NCI-H2196 (cell line): ENCODE measurements around the gene BAG3.
"Not testable (repeated sequence)": the region's sequence is repeated elsewhere in the genome, so short reads cannot be mapped to it uniquely, and the experiment has no call there.

ENCODE experiments used
- DNase-seq: peaks from one replicate; lab custom pipeline; 2025; ENCODE audit not compliant: unreplicated experiment; lab: John Stamatoyannopoulos, UW

Gene BAG3

GRCh38 chr10:119689016-119689580 lies 37.9 kb downstream of the BAG3 start:
- DNase-seq: no peak

DNA sequence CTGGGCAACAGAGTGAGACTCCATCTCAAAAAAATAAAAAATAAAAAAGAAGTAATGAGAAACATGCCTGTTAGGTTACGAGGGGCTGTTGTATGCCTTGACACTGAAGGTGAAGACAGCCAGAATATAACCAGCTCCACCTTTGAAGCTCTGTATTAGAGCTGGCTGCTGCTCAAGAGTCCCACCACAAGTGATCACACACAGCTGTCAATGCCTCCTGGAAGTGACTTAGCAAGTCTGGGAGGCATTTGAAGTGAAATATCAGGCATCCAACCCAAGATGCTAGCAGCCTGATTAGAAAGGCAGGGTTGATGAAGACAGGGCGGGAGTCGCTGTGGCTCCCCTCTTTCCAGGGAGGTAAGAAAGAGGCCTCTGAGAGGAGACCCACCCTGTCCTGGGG lies 40.5 kb downstream of the BAG3 start:
- DNase-seq: no peak

DNA sequence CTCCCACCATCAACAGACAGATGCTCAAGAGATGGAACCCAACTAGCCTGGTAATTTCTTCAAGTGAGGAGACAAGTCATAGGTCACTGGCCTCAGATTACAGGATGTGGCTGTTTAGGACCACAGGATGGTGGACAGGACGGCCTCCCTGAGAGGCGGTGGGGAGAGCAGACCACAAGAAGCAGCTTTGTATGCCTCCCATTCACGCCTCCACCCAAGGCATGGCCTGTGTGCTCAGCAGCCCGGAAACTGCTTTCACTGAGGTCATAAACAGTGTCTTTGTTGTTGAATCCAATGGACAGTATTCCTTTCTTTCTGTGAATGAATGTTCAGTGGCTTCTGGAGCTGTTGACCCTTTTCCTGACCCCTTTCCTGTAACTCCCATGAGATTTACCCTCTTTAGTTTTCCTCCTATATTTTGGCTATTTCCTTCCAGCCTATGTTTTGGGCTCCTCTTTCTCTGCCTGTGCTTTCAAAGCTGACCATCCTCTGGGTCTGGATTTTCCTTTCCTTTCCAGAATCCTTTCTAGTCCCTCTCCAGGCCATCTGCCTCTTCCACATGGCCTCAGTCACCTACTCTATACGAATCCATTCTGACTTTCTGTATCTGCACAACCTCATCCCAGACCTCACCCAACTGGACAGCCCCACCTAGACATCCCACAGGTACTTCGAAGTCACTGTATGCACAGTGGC lies 42.2 kb downstream of the BAG3 start:
- no peak for DNase-seq

DNA sequence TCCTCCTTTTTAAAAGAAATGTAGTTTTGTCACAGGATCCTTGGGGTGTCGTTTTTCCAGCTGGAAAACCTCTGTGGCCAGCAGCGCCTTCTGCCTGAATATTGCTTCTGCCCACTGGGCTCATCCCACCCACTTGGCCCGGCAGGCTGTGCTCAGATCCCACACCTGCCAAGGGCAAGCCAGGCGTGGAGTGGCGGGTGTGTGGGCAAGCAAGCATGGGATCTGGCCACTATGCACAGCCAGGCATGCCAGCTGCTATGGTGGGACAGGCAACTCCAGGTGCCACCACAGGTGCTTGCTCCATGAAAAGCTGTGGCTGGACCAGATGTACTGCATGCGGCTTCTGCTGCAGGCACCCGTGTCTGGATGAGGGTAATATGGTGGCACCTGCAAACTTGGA lies 43.4 kb downstream of the BAG3 start:
- no peak for DNase-seq

DNA sequence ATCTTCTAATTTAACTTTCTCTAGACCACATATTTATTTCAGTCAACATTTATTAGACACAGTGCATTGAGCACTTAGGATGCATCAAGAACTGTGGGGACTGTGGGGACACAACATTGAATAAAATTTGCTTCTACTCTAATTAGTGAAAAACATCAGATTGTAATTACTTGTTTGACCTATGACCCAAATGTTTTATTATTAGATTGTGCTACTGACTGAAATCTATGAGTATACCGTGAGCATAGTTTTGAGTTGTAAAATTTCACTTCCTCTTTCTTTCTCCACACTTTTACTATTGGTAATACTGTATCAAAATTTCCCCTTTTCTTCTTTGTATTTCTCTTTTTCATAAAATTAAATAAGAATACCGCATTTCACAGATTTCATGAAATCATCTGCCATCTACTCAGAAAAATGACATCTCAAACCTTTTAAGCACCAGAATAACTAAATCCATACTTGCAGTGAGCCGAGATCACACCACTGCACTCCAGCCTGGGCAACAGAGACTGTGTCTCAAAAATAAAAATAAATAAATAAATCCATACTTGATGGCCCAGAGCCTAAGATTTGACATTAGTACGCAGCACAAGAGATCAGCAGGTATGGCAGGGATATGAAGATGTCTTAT lies 49.3 kb downstream of the BAG3 start:
- DNase-seq: no peak

GRCh38 chr10:119701861-119702260 lies 50.7 kb downstream of the BAG3 start:
- no peak for DNase-seq

- no peak for DNase-seq
These were observed 51.4 kb downstream of the BAG3 start for GRCh38 chr10:119702583-119702982.

DNA sequence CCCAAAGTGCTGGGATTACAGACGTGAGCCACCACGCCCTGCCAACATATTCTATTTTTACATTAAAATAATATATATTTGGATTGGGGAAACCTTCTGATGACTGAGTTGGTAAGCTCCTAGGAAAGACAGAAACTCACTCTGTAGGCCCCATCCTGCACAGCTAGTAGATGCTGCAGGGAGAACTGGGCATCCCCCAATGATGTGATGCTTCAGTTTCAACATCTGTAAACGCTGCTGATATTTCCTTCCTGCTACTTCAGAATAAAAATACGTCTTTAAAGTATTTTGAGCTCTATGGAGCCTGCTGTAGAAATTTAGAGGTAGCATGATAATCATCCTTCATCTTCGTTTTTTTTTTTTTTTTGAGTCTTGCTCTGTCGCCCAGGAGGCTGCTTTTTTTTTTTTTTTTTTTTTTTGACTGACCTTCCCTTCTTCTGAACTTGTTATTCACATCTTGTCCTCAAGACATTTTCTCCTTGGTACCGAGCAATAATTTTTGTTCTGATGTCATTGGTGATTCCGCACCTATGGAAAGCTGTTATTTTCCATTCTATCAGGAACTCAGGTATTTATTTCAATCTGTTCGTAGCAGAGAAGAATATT lies 52.8 kb downstream of the BAG3 start:
- no peak for DNase-seq

DNA sequence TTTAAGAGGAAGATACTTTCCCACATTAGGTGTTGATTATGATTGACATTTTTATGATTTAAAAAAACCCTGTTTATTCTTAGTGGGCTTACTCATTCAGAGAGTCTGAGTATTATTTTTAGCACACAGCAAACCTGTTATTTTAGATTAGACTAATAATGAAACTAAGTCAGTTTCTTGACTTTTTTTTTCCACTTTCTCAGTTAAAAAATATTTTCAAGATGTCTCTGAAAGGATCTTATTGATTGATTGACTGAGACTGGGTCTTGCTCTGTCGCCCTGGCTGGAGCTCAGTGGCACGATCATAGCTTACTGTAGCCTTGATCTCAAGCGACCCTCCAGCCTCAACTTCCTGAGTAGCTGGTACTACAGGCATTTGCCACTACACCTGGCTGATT lies 54.3 kb downstream of the BAG3 start:
- no peak for DNase-seq

- DNase-seq: no peak
These were observed 55.5 kb downstream of the BAG3 start for GRCh38 chr10:119706521-119707278.

- not testable (repeated sequence) for DNase-seq
These were observed 56.2 kb downstream of the BAG3 start for GRCh38 chr10:119707331-119707730.

GRCh38 chr10:119710935-119711334 lies 59.8 kb downstream of the BAG3 start:
- not testable (repeated sequence) for DNase-seq

DNA sequence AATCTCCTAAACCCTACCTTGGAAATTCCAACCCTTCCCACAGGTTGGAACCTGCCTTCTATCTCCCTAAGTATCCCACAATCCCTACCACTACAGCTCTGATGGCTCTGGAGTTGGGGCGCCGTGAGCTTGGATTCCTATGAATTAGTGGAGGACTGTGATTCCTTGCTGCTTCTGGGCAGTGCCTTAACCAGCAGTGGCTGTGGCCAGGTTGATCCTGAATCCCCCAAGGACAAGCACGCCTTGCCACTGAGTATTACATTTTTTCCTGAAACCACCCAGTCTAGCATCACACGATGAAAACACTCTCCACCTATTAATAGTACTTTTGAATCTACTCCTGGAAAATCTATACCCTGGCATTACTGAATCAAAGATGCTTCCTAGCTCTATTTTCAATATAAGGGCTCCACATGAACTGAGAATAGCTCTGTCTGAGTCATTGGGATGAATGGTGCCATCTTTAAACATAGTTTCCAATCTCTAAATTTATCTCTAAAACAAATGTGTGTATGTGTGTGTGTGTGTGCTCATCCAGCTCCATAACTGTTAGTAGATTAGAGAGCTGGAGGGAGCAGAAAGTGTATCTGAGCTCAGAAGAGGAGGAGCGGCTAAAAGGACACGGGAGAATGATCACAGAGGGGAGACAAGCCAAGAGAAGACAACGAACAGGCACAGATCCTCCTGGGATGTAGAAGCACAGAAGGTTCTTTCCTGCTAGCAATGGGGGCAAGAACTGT lies 62.7 kb downstream of the BAG3 start:
- no peak for DNase-seq

- DNase-seq: no peak
These were observed 63.3 kb downstream of the BAG3 start for GRCh38 chr10:119714484-119714816.

GRCh38 chr10:119715628-119716505 lies 64.7 kb downstream of the BAG3 start:
- DNase-seq: no peak

DNA sequence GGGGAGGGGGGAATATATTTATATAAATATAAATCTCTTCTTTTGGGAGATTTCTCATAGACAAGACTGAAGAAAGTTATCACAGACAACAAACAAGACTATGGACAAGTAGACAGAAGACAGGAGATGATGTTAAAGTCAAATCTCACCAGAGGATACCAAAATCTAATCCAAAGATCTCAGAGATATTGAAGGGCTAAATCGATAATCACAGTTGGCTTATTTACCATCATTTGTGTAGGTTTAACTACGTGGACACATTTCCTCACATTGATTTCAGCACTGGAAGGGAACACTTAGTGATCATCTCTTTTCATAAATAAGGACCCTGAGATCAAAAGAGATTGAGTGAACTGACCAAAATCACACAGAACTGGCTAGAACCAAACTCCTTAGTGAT lies 72.0 kb downstream of the BAG3 start:
- no peak for DNase-seq

DNA sequence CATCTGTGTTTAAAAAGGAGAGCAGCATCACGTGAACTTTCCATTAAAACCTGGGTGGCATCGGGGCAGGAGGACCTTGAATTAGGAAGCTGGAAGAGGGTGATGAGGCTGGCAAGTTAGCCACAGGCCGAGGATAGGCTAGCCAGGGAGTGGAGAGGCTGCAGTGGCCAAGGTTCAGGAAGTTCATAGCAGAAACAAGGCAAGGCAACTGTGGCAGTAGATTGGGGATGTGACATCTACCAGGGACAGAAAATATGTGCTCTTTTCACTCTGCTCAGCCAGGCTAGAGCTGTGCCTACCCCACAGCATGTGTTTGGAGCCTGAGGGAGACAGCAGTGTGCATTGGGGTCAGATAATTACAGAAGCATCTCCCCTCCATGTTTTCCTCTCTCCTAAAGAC lies 72.4 kb downstream of the BAG3 start:
- DNase-seq: no peak

- peak; percentile 11 for DNase-seq
These were observed 73.7 kb downstream of the BAG3 start for GRCh38 chr10:119724593-119725516.

DNA sequence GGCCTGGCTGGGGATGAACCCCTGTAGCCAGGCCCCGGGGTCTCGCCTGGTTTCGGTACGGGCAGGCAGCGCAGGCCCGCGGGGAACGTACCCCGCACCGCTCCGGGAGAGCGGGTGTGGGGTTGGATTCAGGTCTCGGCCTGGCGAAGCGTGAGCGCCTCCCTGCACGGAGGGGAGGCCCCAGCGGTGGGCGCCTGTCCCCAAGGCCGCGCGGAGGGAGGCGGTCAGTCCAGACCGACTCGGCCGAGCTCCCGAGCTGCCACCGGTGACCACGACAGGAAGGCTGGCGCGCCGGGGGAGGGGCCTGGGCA lies 74.3 kb downstream of the BAG3 start:
- DNase-seq: no peak
